PC-9 (cell line): Measurements from ENCODE around the gene NKAIN1.

ENCODE experiments used
- CTCF ChIP-seq: fragments of 200-600 bp; sonication (generic); conservative IDR thresholded peaks from 2 replicates; pipeline ENCODE4 v1.6.1; 2017; ENCODE audit warnings: mixed run types, antibody characterized with exemption, mild to moderate bottlenecking, moderate library complexity
- EZH2 ChIP-seq: fragments of 200-600 bp; sonication (generic); IDR thresholded peaks from 2 replicates; pipeline ENCODE4 v1.8.0; 2017; ENCODE audit warnings: antibody characterized with exemption, low read depth

- TF ChIP-seq CTCF (no peak), EZH2 (no peak)
These were observed 59.3 kb downstream of the NKAIN1 start for GRCh38 chr1:31180338-31180737.
